Activated CD4-positive, alpha-beta T cell treated with anti-CD3 and anti-CD28 coated beads for 1 hour (primary cell): ENCODE data around the gene TDRD1.

Source experiments
- DNase-seq: peaks from one replicate; pipeline ENCODE4 v3.0.0-alpha.2; 2020

The TDRD1 gene

DNA sequence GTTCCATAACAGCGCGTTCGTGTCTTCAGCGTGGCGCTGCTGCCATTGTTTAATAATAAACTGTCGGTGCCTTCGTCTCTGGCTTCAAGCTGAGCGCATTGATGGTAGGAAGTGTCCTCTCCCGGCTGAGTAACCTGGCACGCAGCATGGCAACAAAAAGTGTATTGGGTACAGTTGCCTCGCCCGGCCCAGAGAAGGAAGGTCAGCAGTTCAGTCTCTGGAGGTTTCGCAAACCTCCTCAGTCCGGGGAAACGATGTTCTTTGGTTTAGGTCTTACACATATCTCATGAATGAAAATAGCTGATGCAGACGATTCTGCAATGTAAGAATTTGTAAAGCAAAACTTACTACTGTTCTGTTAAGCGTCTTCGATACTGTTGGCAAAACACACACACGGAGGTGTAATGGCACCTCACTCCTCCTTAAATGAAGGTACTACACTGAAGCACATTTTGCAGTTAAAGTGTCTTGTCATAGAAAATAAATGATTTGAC, 4.4 kb upstream of the TDRD1 start:
- DNase-seq, result no peak

- DNase-seq, result no peak
These were observed 3.5 kb upstream of the TDRD1 start for GRCh38 chr10:114175667-114176066.

GRCh38 chr10:114176511-114176910, 2.6 kb upstream of the TDRD1 start:
- DNase-seq, result no peak

DNA sequence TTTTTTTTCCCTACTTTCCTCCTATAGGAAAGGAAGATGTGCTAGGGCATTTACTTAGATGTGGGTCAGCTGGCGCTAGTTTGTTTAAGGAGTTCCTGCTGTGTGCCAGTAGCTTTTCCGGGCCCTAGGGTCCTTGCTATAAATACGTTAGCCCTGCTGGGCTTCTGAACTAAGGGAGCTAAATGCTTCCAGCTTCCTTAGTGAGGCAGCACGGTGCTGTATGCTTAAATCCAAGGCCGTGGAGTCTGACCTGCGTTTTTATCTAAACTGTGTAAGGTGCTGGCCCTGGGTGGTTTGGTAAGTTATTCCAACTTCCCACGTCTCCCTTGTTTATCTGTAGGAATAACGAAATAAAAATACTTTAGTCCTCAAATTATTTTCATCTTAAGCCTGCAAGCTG, 594 bp downstream of the TDRD1 start:
- no peak for DNase-seq

DNA sequence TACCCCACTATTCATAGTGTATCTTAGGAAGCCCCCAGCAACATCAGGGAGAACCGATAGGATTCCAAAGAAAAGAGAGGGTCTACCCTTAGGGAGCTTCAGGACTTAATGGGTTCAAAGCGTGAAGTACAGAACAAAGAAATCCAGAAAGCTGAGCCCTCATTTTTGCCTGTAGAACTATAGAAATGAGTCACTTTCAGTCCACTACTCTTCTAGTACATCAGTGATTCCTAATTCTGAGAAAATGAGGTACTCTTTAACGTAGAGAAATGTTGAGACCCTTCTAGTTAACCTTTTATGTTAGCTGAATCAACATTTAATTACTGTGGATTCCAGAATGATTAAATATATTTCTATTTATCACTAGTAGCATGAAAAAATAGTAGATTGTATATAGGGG, 1.8 kb downstream of the TDRD1 start:
- DNase-seq, result no peak

DNA sequence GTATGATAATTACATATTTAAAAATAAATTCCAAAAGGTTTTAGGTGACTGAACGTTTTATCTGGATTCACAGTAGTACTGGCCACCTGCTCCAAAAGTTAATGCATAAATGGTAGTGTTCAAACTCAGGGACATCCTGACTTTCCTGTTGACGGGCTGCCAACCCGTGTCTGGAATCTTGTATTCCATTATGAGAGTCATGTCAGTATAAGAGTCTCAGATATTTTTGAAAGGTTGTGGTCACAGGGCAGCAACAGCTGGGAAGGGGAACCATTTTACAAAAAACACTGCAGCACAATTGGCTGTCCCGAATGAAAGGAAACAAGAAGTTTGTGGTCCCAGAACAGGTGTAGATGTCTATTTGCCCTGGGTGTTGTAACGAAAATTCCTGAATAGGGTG, 2.8 kb downstream of the TDRD1 start:
- DNase-seq, result no peak

DNA sequence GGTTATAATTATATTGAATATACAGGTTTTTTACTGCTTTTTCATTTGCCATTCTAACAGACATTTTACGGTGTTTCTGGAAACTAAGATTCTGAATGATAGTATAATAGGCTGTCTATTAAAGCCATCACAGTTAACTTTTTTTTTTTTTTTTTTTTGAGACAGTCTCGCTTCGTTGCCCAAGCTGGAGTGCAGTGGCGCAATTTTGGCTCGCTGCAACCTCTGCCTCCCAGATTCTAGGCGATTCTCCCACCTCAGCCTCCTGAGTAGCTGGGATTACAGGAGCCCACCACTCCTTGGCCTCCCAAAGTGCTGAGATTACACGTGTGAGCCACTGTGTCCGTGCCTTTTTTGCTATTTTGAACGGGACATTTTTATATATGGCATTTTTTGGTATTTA, 4.4 kb downstream of the TDRD1 start:
- DNase-seq, result no peak

DNA sequence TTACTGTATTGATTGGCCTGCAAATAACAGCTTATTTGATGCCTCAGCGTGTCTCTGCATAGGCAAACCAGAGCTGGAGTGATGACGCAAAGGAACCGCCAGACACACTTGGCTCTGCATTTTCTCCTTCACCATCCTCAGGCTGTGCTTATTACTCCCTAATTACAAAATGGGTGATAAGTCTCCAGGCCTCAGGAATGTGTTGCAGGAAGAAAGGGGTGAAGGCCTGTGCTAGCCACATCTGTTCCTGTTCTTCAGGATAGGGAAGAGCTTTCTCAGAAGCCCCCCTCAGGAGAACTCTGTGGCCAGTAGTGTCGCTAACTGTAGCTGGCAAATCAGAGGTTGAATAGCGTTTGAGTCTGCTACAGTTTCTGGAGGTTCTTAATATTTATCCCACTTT, 5.1 kb downstream of the TDRD1 start:
- no peak for DNase-seq

- DNase-seq, result no peak
These were observed 8.8 kb downstream of the TDRD1 start for GRCh38 chr10:114188001-114188400.

DNA sequence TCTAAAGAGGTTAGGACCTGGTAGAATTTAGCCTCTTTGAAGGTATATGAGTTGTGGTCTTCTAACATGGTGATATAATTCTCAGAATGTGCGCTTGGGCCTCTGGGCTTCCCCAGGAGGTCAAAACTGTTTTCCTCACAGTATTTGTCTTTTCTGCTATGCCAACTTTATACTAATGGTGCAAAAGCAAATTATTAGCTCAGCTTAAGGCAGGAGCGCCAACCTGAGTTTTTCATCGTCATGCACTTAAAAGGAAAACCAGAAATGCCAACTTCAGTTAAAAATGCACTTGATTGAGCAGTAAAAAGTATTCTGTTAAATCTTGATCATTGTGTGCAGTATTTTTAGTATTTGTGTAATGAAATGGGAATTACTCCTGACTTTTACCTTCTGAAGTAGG, 9.7 kb downstream of the TDRD1 start:
- DNase-seq, result no peak

DNA sequence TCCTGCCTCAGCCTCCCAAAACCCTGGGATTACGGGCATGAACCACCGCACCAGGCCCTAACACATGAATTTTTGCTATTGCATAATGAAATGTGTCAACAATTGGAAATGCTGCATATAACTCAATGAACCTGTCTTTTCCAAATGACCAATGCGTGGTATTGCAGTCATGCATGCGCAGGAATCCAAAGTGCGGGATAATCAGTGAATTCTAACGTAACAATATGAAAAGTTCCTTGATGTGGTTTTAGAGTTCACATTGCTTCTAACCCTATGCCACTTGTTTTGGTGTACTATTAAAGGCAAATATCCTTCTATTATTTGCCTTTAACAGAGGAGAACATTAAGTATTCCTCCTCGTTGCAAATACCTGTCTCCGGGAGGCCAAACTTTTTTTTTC, 10.5 kb downstream of the TDRD1 start:
- no peak for DNase-seq

DNA sequence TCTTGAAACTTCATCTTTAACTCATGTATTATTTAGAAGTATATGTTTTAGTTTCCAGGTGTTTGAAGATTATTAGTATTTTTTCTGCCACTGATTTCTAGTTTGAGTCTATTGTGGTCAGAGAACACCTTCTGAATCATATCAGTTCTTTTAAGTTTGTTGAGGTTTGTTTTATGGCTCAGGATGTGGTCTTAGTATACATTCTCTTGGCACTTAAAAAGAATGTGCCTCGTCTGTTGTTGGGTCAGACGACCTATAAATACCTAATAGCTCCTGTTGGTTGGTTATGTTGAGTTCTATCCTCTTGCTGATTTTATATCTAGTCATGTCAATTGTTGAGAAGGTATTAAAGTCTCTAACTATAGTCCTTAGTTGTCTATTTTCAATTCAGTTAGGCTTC, 15.9 kb downstream of the TDRD1 start:
- no peak for DNase-seq

- DNase-seq, result no peak
These were observed 20.1 kb downstream of the TDRD1 start for GRCh38 chr10:114199239-114199638.

DNA sequence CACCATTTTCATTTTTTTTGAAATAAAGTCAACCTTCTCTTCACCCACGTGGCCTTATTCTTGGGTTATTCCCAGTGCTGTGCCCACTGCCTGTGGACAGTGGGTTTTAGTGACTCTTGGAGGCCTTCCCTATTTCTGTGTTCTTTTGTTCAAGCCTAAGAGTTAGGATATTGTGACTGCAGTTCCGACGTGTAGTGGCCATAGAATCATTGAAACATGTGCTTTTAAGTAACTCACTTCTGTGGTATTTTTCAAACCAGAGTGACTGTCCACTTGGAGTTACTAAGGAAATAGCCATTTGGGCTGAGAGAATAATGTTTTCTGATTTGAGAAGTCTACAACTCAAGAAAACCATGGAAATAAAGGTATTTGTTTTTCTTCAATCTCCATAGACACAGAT, 23.7 kb downstream of the TDRD1 start:
- no peak for DNase-seq

DNA sequence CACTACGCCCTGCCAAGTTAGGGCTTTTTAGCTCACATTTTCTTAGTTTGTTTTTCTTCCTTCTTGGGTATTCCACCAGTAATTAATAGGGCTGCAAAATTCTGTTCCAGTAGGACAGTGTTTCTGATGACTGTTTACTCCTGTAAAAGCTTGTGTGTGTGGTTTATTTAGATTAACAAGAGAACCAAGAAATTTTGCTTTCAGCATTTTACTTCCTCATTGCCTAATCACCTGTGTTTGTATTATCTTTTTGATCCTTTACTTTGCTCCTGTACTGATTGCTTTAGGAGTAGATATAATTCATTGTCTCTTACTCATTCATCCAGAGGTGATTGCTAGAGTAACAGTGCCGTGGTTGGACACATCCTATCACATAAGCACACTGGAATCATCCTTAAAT, 27.7 kb downstream of the TDRD1 start:
- no peak for DNase-seq

GRCh38 chr10:114207349-114207748, 28.2 kb downstream of the TDRD1 start:
- DNase-seq, result no peak

DNA sequence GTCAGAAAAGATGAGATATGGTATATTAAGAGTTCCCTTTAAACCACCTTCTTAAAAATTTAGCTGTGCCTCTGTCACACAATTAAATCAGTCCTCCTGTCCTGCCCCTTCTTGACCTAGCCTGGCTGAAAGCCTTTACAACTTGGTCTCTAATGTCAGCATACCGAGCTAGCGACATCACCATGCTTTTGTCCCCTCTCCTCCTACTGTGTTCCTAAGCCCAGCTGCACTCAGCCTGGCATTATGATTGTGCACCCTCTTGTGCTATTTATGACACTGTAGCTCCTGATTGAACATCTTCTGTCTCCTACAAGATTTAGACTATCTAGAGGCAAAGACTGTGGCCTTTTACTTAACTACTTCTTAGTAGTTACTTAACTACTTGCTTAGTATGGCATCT, 29.2 kb downstream of the TDRD1 start:
- no peak for DNase-seq

DNA sequence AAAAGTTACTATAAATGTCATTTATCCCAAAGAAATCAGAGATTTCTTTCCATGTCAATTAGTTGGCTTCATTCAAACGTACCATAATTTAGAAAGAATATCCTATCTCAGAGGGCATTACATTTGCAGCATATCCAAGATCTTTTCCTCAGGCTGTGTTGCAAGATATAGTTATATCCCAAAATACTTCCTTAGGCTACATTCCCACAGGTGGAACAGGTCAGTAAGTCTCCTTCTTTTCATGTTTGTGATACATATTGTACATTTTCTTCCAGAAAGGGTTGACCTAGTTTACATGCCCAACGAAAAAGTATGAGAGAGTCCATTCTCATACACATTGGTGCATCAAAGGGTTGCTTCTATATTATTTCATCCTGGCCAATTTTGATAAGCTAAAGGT, 33.0 kb downstream of the TDRD1 start:
- DNase-seq, result no peak

- DNase-seq, result no peak
These were observed 35.9 kb downstream of the TDRD1 start for GRCh38 chr10:114215033-114215432.

GRCh38 chr10:114220281-114220680, 41.1 kb downstream of the TDRD1 start:
- no peak for DNase-seq

GRCh38 chr10:114221235-114221634, 42.1 kb downstream of the TDRD1 start:
- no peak for DNase-seq

GRCh38 chr10:114223066-114223465, 43.9 kb downstream of the TDRD1 start:
- DNase-seq, result no peak

DNA sequence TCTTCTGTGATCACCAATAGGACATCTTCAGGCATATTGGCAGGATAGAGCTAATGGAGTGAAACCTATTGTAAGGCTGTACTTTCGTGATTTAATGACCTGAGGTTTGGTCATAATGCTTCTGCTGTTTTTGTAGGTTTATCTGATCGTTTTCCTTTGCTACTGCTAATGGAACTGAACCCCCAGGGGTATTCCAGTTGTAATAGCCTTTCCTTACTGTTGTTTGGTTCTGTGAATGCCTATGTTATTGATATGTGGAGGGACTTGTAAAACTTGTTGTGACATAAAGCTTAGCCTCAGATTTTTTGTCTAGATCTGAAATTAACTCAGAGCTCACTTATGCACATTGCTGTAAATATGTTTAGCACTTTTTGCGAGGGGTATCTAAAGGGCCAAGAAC, 49.0 kb downstream of the TDRD1 start:
- DNase-seq, result no peak

DNA sequence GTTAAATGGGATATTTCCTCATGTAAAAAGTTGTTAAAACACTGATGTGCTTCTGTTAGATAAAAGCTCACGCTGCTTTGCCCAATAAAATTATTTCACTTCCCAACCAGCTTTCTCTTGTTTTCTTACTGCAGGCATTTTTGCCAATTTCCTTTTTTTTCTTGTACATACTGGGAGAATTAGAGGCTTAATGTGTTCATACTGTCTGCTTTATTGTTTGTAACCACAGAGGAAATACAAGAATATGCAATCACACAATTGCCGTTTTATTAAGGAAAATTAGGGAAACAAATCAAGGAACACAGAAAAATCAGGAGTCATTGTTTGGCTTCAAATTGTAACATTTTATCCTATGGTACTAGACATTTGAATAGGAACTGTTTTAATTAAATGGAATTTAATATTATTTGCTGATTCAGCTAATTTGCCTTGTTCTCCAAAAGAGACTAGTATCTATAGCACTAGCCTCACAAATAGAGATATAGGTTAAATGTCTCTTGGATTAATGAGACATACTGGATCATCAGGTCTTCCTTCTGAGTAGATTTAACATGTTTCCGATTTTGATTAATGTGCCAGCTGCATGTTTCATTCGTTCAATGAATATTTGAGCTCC, 53.5 kb downstream of the TDRD1 start:
- DNase-seq, result no peak

DNA sequence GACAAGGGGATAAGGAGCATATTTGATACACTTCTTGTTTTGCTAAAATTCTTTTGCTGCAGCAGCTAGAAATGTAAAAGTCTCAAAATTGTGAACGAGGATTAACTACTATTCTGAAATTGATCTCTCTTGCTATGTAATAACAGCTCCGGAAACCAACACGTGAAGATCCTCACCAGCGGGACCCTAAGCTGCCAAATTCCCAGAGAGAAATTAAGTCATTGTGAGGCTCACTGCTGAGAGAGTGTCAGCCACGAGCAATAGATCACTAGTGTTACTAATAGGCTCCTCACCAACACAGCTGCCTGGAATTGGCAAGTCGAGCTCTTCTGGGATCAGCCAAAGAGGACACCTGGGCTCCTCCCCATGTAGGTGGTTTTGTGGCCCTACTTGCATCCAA, 54.3 kb downstream of the TDRD1 start:
- DNase-seq, result no peak

DNA sequence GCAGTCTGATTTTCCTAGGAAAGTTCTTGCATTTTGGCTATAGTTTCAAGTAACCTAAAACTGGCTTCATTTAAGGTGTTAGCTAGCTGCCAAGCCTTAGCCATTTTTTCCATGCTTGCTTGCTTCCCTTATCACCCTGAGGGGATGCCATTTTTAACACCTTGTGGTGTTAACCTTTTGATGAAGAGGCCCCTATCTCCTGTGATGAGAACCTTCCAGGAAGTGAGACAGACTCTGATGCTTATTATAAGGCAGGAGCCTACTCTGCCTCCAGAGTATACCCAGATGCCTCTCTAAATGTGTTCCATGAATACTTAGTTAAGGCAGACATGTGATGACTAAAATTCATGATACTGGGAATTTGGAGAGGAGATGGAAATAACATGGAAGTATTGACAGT, 55.0 kb downstream of the TDRD1 start:
- DNase-seq, result no peak
